Smooth muscle cell (in vitro differentiated cells): ENCODE results near the gene KCNMA1. TPM values are rescaled to one million over a fixed set of nuclear protein-coding genes. Genes with fewer than 3 reads are reported as not detected.

Source experiments
- DNase-seq: peaks from one replicate; lab custom pipeline; 2025; ENCODE audit not compliant: unreplicated experiment; lab: John Stamatoyannopoulos, UW
- H2AFZ ChIP-seq: fragments of 200-600 bp; sonication (generic); 2 replicates; pipeline ENCODE4 v1.6.0; 2016; ENCODE audit warnings: antibody characterized with exemption, low read depth, mild to moderate bottlenecking
- H3F3A ChIP-seq: fragments of 200-600 bp; sonication (generic); 2 replicates; pipeline ENCODE4 v1.6.0; 2017; ENCODE audit warnings: antibody characterized with exemption, low read depth
- H3K27ac ChIP-seq: fragments of 200-600 bp; sonication (generic); 2 replicates; pipeline ENCODE4 v1.5.1; 2016; ENCODE audit warnings: low read depth, mild to moderate bottlenecking
- H3K27me3 ChIP-seq: fragments of 200-600 bp; sonication (generic); 2 replicates; pipeline ENCODE4 v1.6.1; 2016; ENCODE audit warnings: low read depth, mild to moderate bottlenecking
- H3K36me3 ChIP-seq: fragments of 200-600 bp; sonication (generic); 2 replicates; pipeline ENCODE4 v1.5.1; 2016; ENCODE audit warnings: low read depth
- H3K4me1 ChIP-seq: fragments of 200-600 bp; sonication (generic); 2 replicates; pipeline ENCODE4 v1.5.1; 2016; ENCODE audit warnings: low read depth
- H3K4me2 ChIP-seq: fragments of 200-600 bp; sonication (generic); 2 replicates; pipeline ENCODE4 v1.6.0; 2016; ENCODE audit warnings: mild to moderate bottlenecking
- H3K4me3 ChIP-seq: fragments of 200-600 bp; sonication (generic); 2 replicates; pipeline ENCODE4 v1.5.1; 2016; ENCODE audit warnings: mild to moderate bottlenecking
- H3K79me2 ChIP-seq: fragments of 200-600 bp; sonication (generic); 2 replicates; pipeline ENCODE4 v1.6.0; 2016; ENCODE audit warnings: low read depth, mild to moderate bottlenecking
- H3K9ac ChIP-seq: fragments of 200-600 bp; sonication (generic); 2 replicates; pipeline ENCODE4 v1.6.0; 2016; ENCODE audit warnings: low read depth
- H3K9me3 ChIP-seq: fragments of 200-600 bp; sonication (generic); replicated peaks from 2 replicates; pipeline ENCODE4 v1.5.1; 2016; ENCODE audit warnings: low read depth
- H4K20me1 ChIP-seq: fragments of 200-600 bp; sonication (generic); 2 replicates; pipeline ENCODE4 v1.6.0; 2016; ENCODE audit warnings: low read depth
- WGBS: methylation state at CpG from one replicate; pipeline ENCODE4 v1.1.7; 2016; ENCODE audit warnings: low lambda C conversion rate; 5-methylcytosine and 5-hydroxymethylcytosine counted together
- polyA plus RNA-seq: library from polyadenylated mRNA; unstranded; fragments of >200 nt; fragmentation: Nextera tagmentation; extraction: Ambion mirVana; gene quantifications from 2 replicates; pipeline ENCODE4 v1.2.1, GENCODE V29; 2016
- total RNA-seq: library from RNA; depleted of rRNA; stranded (reverse); fragments of >200 nt; gene quantifications from 2 replicates; pipeline ENCODE4 v1.2.3, GENCODE V29; 2014
- TF ChIP-seq, protein P1 (sequence below): fragments of 200-600 bp; sonication (generic); IDR thresholded peaks from 2 replicates; pipeline ENCODE4 v1.5.1; 2017; ENCODE audit warnings: borderline replicate concordance, mild to moderate bottlenecking, antibody characterized with exemption; ENCODE audit not compliant: insufficient read depth, poor library complexity, severe bottlenecking

The KCNMA1 gene
- total and polyA plus RNA-seq, 2 experiments from 2014 or later = 9.1 to 23.4 TPM

DNA sequence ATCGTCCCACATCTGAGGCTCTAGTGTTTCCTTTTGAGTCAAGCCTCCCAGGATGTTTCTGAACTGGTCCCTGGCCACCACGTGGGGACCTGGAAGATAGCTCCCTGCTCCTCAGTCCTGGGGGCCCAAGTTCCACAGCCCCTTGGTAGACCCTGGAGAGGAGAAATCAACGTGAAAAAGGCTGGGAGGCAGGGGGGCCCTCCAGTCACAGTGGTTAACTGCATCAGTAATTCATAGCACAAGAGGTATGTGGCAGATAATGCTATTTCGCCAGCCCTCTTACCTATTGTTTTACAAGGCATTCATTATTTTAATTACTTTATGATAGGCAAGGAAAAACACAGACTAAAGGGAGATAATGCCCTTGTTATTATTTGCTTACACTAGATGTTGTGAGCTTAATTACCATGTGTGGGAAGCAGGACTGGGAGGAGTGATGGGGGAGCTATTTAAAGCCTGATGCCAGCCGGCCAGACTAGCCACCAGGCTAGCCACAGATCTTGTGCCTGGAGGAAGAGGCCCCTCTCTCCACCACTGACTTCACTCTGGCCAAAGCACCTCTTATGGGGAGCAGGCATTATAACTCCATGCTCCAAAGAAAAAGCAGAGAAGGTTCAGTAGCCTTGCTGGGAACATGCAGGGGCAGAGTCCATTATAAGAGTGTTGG lies 230.7 kb downstream of the KCNMA1 start:
- Histone ChIP-seq H3K9ac (no peak overlapping the region), H3K4me1 (peaks cover 12% of the 10 kb centered on the region)
- WGBS = 54% methylated on average over 5 of the region's 5 CpGs

DNA sequence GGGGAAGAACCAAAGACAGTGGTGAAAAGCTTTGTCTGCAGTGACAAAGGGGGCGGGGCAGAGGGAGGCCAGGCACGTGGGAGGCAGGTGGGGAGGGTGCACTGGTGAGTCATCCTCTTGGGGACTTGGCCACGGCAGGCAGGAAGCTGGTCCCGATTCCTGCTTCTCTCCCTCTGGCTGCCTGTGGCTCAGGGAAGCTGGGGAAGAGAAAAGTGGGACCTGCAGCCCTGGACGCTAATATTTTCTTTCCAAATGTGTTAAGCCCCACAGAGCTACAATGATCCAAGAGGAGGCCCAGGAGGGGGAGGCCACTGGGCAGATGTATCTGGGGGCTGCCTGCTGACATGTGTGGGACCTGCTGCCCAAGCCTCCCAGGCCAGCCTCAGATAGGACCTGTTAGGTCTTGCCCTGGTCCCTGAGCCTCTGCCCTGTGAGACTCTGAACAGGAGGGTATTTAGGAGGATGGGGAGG lies 231.8 kb downstream of the KCNMA1 start:
- H2AFZ ChIP-seq = no peak overlapping the region
- H3K27ac ChIP-seq = peak overlapping the region; percentile 18
- H3K9me3 ChIP-seq = no peaks in the 10 kb centered on the region
- H3K4me3 ChIP-seq = no peak overlapping the region
- peaks cover 12% of the 10 kb centered on the region for H3K4me1 ChIP-seq
- H3K4me2 ChIP-seq = peak overlapping the region; percentile 71
- no peaks in the 10 kb centered on the region for H3K27me3 ChIP-seq
- no peaks in the 10 kb centered on the region for H4K20me1 ChIP-seq
- H3K36me3 ChIP-seq = no peaks in the 10 kb centered on the region
- TF ChIP-seq, protein P1, sequence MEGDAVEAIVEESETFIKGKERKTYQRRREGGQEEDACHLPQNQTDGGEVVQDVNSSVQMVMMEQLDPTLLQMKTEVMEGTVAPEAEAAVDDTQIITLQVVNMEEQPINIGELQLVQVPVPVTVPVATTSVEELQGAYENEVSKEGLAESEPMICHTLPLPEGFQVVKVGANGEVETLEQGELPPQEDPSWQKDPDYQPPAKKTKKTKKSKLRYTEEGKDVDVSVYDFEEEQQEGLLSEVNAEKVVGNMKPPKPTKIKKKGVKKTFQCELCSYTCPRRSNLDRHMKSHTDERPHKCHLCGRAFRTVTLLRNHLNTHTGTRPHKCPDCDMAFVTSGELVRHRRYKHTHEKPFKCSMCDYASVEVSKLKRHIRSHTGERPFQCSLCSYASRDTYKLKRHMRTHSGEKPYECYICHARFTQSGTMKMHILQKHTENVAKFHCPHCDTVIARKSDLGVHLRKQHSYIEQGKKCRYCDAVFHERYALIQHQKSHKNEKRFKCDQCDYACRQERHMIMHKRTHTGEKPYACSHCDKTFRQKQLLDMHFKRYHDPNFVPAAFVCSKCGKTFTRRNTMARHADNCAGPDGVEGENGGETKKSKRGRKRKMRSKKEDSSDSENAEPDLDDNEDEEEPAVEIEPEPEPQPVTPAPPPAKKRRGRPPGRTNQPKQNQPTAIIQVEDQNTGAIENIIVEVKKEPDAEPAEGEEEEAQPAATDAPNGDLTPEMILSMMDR = no peak
- H3K79me2 ChIP-seq = no peaks in the 10 kb centered on the region
- 2% methylated on average over 4 of the region's 5 CpGs for WGBS
- no peaks in the 10 kb centered on the region for H3F3A ChIP-seq
- no peak for DNase-seq
- no peak overlapping the region for H3K9ac ChIP-seq

More for the DNA sequence above, 230.7 kb downstream of the KCNMA1 start:
- Histone ChIP-seq H3F3A (no peaks in the 10 kb centered on the region), H3K27ac (no peak overlapping the region), H2AFZ (no peak overlapping the region), H3K4me3 (no peak overlapping the region), H3K79me2 (no peaks in the 10 kb centered on the region), H4K20me1 (no peaks in the 10 kb centered on the region), H3K36me3 (no peaks in the 10 kb centered on the region), H3K4me2 (peak overlapping the region; percentile 38), H3K9me3 (no peaks in the 10 kb centered on the region), H3K27me3 (no peaks in the 10 kb centered on the region)
- TF ChIP-seq, protein P1 = no peak
- DNase-seq = no peak

DNA sequence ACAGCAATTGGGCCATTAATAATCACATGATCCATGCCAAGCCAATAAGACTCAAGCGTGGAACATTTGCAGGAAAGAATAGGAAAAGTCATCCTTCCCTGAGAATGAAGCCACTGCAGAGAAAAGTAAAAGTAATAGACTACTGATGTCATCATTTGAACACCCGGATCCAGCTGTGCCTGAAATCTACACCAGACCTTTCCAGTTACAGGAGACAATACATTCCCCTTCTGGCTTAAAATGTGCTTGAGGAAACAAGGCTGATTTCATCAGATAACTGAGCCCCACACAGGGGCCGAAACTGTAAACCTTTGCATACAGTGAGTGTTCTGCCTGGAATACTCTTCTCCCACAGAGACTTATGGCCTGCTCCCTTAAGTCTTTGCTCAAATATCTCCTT lies 232.8 kb downstream of the KCNMA1 start:
- H3K36me3 ChIP-seq = no peaks in the 10 kb centered on the region
- no peaks in the 10 kb centered on the region for H3F3A ChIP-seq
- no peak overlapping the region for H3K27ac ChIP-seq
- H3K79me2 ChIP-seq = no peaks in the 10 kb centered on the region
- no peak overlapping the region for H3K9ac ChIP-seq
- peaks cover 12% of the 10 kb centered on the region for H3K4me1 ChIP-seq
- H3K9me3 ChIP-seq = no peaks in the 10 kb centered on the region
- H2AFZ ChIP-seq = no peak overlapping the region
- DNase-seq = no peak
- H3K27me3 ChIP-seq = no peaks in the 10 kb centered on the region
- 66% methylated on average over 3 of the region's 3 CpGs for WGBS
- TF ChIP-seq, protein P1 = no peak
- no peaks in the 10 kb centered on the region for H4K20me1 ChIP-seq
- no peak overlapping the region for H3K4me3 ChIP-seq
- H3K4me2 ChIP-seq = no peak overlapping the region

DNA sequence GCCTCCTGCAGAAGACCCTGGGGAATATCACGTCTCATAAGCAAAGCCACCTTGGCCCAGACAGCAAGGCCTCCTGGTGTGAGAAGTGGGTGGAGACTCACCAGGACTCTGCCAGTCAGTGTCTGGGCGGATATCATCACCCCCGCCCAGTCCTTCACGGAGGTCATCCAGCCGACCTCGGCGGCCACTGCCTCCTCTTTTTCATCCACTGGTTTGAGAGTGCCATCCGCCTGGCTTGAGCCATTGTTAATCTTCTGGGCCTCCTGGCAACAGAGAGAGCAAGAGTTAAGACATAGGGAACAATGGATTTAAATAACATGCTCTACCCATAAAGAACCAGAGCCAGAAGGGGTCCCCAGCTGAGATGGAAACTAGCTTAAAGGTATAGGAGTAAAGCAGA lies 233.8 kb downstream of the KCNMA1 start:
- H3K4me3 ChIP-seq = no peak overlapping the region
- H3K9ac ChIP-seq = no peak overlapping the region
- H3K79me2 ChIP-seq = no peaks in the 10 kb centered on the region
- no peaks in the 10 kb centered on the region for H3K27me3 ChIP-seq
- no peak overlapping the region for H2AFZ ChIP-seq
- no peaks in the 10 kb centered on the region for H4K20me1 ChIP-seq
- H3K4me1 ChIP-seq = peaks cover 12% of the 10 kb centered on the region
- no peaks in the 10 kb centered on the region for H3F3A ChIP-seq
- no peak overlapping the region for H3K27ac ChIP-seq
- TF ChIP-seq, protein P1 = no peak
- no peak for DNase-seq
- no peaks in the 10 kb centered on the region for H3K36me3 ChIP-seq
- H3K4me2 ChIP-seq = no peak overlapping the region
- H3K9me3 ChIP-seq = no peaks in the 10 kb centered on the region
- 93% methylated on average over 8 of the region's 8 CpGs for WGBS
